Prostate gland (tissue), 2 donors: ENCODE results near the gene HOXD8. TPM values are rescaled to one million over a fixed set of nuclear protein-coding genes. Genes with fewer than 3 reads are reported as not detected.

Experiments
- DNase-seq: peaks from one replicate; pipeline ENCODE4 v3.0.0-alpha.2; 2019; ENCODE audit warnings: low spot score
- H3K27ac ChIP-seq, 2 donors: fragments of 200-600 bp; sonication (generic); 2 replicates each; pipeline ENCODE4 v1.5.1; 2017 to 2019
- H3K27me3 ChIP-seq: fragments of 200-600 bp; sonication (generic); replicated peaks from 2 replicates; pipeline ENCODE4 v1.5.1; 2019; ENCODE audit not compliant: insufficient read depth
- H3K36me3 ChIP-seq, 2 donors: fragments of 200-600 bp; sonication (generic); 1 replicate in 1 of 2; 2 replicates in 1 of 2; pipeline versions ENCODE4 v1.5.1 to v1.8.1; 2017 to 2019
- H3K4me1 ChIP-seq: fragments of 200-600 bp; sonication (generic); replicated peaks from 2 replicates; pipeline ENCODE4 v1.5.1; 2019
- H3K4me3 ChIP-seq, 2 donors: fragments of 200-600 bp; sonication (generic); 2 replicates each; pipeline ENCODE4 v1.5.1; 2017 to 2019
- H3K9me3 ChIP-seq: fragments of 200-600 bp; sonication (generic); 2 replicates; pipeline ENCODE4 v1.5.1; 2017
- CTCF ChIP-seq, 4 experiments: fragments of 200-600 bp in 2 of 4; fragments of 450-650 bp in 2 of 4; sonication (generic) in 2 of 4; IDR thresholded peaks; 1 replicate in 3 of 4; 2 replicates in 1 of 4; pipeline ENCODE4 v1.5.1; 2016 to 2019; ENCODE audit warnings: antibody characterized with exemption in 4 of 4, mild to moderate bottlenecking in 2 of 4, moderate library complexity in 2 of 4
- POLR2A ChIP-seq: fragments of 450-650 bp; IDR thresholded peaks from one replicate; pipeline ENCODE4 v1.6.1; 2016; ENCODE audit warnings: antibody characterized with exemption, mild to moderate bottlenecking
- POLR2AphosphoS5 ChIP-seq: sonication (generic); formaldehyde crosslinking; IDR thresholded peaks from one replicate; pipeline ENCODE4 v1.6.1; 2017; ENCODE audit warnings: antibody characterized with exemption
- WGBS: methylation state at CpG from one replicate; pipeline ENCODE4 v1.1.5; 2018; 5-methylcytosine and 5-hydroxymethylcytosine counted together
- intact Hi-C: fragments of 100-400 bp; cut with DNase I; formaldehyde crosslinking; loops from one replicate; pipeline ENCODE4 v1.14.2; 2022
- total RNA-seq, 2 donors: library from RNA; depleted of rRNA; stranded (reverse); fragments of >200 nt; gene quantifications; one replicate each; pipeline ENCODE4 v1.1.0, GENCODE V29; 2016

Gene HOXD8
- total RNA-seq, 2 donors from 2014 or later = 10.4 to 30.8 TPM

DNA sequence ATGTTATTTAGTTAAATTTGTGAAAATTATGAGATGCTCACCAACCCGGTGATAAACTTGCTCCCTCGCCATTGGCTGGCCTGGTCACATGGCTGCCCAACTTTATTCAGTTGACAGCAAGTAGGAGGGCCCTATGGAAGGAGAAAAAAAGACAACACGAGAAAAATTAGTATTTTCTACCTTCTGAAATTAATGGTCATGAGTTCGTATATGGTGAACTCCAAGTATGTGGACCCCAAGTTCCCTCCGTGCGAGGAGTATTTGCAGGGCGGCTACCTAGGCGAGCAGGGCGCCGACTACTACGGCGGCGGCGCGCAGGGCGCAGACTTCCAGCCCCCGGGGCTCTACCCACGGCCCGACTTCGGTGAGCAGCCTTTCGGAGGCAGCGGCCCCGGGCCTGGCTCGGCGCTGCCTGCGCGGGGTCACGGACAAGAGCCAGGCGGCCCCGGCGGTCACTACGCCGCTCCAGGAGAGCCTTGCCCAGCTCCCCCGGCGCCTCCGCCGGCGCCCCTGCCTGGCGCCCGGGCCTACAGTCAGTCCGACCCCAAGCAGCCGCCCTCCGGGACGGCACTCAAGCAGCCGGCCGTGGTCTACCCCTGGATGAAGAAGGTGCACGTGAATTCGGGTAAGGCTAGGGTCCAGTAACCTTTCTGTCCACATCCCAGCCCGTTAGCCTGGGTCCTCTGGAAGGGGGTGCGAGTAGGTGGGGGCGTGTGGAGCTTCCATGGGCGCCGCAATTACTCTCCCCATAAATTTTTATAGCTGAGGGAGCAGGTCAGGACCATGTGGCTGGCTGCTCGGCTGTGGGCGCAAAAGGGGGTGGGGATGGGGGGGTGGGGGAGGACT lies 22.2 kb downstream of the HOXD8 start, which contains the start of gene HOXD4:
Gene HOXD4, plus strand, starts transcription at position 109 of the 846 bp plus-strand sequence. Its CDS starts 84 bp downstream, at position 193.
- TF ChIP-seq POLR2AphosphoS5 = no peak
- no peak for TF ChIP-seq POLR2A
- no peak for TF ChIP-seq CTCF (IDR thresholded peaks at IDR 0.05)
- Histone ChIP-seq H3K36me3 (no peaks in the 10 kb centered on the region), H3K4me1 (no peaks in the 10 kb centered on the region), H3K27me3 (peaks cover 6% of the 10 kb centered on the region), H3K27ac (no peak within 1 kb of the TSS), H3K4me3 (no peak within 1 kb of the TSS), H3K9me3 (no peaks in the 10 kb centered on the region)
- intact Hi-C loops = no loop called here
- DNase-seq = no peak
- WGBS = 42% methylated on average over 51 of the region's 55 CpGs

- no peak for DNase-seq
- H3K27ac ChIP-seq = no peak overlapping the region
- no peaks in the 10 kb centered on the region for H3K4me1 ChIP-seq
- no peaks in the 10 kb centered on the region for H3K9me3 ChIP-seq
- no peaks in the 10 kb centered on the region for H3K36me3 ChIP-seq
- H3K4me3 ChIP-seq = no peak overlapping the region
- TF ChIP-seq POLR2A (no peak), CTCF (IDR thresholded peaks at IDR 0.05) (no peak), POLR2AphosphoS5 (no peak)
- intact Hi-C loops = no loop called here
- H3K27me3 ChIP-seq = peaks cover 14% of the 10 kb centered on the region
- WGBS = 60% methylated on average over 48 of the region's 48 CpGs
Observed at GRCh38 chr2:176152350-176153181, 23.1 kb downstream of the HOXD8 start.

DNA sequence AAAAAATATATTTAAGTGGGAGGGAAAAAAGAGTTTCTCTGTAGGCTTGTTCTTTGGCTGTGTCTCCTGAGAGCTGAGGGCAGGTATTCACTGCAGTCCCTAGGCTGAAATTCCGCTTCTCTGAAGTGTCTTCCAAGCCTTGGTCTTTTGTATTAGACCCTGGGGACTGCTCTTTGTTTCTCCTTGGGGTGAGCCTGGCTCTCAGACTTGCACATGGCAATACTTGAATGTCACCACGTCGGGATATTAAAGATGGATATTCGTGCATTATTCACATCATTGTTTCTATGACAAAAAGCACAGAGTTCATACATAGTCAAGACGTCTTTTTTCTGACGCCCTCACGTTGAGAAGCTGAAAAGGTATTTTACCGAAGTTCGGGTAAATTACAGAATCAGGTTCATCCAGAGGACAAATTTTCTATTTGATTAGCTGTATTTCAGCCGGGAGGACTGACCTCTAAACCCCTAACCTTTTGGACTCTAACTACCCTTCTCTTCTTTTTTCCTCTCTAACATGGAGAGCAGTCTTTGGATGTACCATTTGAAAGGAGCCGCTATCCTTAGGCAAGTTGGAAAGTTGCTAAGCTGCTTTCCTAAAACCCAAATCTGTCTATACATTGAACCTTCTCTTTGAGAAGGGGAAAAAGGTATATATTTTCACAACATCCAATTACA lies 25.2 kb downstream of the HOXD8 start:
- peaks cover 26% of the 10 kb centered on the region for H3K27me3 ChIP-seq
- H3K27ac ChIP-seq = no peak overlapping the region
- TF ChIP-seq CTCF (IDR thresholded peaks at IDR 0.05) (no peak), POLR2A (no peak), POLR2AphosphoS5 (no peak)
- 85% methylated on average over 11 of the region's 11 CpGs for WGBS
- no peak overlapping the region for H3K4me3 ChIP-seq
- DNase-seq = no peak
- H3K9me3 ChIP-seq = no peaks in the 10 kb centered on the region
- no peaks in the 10 kb centered on the region for H3K4me1 ChIP-seq
- no peaks in the 10 kb centered on the region for H3K36me3 ChIP-seq
- intact Hi-C loops = no loop called here

GRCh38 chr2:176155356-176156044 lies 26.0 kb downstream of the HOXD8 start:
- DNase-seq = no peak
- no peak overlapping the region for H3K27ac ChIP-seq
- H3K36me3 ChIP-seq = no peaks in the 10 kb centered on the region
- H3K4me1 ChIP-seq = no peaks in the 10 kb centered on the region
- intact Hi-C loops = no loop called here
- TF ChIP-seq POLR2AphosphoS5 = no peak
- TF ChIP-seq POLR2A = no peak
- TF ChIP-seq CTCF (IDR thresholded peaks at IDR 0.05) = no peak
- no peak overlapping the region for H3K4me3 ChIP-seq
- H3K27me3 ChIP-seq = peaks cover 34% of the 10 kb centered on the region
- H3K9me3 ChIP-seq = no peaks in the 10 kb centered on the region
- 68% methylated on average over 6 of the region's 6 CpGs for WGBS
